ENCODE data around the gene NUDT8.

NUDT8 gene, protein sequence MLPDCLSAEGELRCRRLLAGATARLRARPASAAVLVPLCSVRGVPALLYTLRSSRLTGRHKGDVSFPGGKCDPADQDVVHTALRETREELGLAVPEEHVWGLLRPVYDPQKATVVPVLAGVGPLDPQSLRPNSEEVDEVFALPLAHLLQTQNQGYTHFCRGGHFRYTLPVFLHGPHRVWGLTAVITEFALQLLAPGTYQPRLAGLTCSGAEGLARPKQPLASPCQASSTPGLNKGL

DNA sequence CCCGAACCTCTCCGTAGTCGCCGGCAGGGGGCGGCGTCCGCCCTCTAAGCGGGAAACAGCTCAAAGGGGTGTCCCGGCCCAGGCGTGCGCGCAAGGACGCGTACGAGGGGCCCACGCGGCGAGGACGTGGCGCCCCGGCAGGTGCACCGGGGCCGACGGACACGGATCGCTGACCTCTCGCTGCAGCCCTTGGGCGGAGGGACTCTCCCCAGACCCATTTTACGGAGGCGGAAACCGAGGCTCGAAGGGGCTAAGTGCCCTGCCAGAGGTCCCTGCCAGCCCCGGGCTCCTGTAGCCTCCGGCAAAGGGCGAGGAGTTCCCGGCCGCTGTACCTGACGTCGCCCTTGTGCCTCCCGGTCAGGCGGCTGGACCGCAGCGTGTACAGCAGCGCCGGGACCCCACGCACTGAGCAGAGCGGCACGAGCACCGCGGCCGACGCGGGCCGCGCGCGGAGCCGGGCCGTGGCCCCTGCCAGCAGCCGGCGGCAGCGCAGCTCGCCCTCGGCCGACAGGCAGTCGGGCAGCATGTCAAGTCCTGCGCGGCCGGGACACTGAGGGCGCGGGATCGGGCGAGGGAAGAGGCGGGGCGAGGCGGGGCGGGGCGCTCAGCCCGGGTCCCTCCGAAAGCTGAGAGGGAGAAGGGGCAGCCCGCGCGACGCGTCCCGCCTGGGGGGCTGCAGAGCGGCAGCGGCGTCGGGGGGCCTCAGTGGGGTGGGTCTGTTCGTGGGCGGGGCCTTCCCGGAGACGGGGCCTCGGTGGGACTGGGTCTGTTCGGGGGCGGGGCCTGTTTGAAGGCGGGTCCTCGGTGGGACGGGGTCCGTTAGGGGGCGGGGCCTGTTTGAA is at the start of gene NUDT8:
Gene NUDT8, minus strand, starts transcription at position 552 of the 842 bp plus-strand sequence. Its CDS starts 26 bp downstream, at position 526.
- DNase-seq (ENCODE audit: low read depth) = peak; percentile 87

DNA sequence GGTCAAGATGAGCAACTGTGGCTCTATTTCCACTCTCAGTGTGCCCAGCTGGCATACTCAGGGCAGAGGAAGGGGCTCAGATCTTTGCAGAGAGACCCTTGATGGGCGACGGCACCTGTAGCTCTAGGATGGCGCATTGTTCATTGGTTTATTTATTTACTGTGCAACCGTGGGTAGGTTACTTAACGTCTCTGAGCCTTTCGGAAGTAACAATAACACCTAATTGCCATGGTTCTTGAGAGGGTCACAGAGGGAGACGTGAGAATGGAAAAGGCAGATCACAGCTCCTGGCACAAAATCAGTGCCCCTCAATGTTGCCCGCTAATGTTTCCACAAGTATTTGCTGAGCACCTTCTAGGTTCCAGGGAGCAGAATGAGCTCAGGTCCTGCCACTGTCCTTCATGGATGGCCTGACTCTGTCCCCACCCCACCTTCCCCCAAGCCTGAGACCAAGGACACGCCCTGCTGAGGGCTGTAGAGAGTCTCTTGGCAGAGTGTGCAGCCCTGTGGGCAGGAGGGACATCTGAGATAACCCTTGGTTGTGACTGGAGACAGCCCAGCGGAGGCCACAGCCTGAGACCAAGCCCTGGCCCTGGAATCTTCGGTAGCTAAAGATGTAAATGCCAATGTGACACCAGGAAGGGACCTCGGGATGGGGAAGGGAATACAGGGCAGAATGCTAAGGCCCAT is 45.5 kb upstream of the NUDT8 start:
- DNase-seq (ENCODE audit: low read depth) = no peak

DNA sequence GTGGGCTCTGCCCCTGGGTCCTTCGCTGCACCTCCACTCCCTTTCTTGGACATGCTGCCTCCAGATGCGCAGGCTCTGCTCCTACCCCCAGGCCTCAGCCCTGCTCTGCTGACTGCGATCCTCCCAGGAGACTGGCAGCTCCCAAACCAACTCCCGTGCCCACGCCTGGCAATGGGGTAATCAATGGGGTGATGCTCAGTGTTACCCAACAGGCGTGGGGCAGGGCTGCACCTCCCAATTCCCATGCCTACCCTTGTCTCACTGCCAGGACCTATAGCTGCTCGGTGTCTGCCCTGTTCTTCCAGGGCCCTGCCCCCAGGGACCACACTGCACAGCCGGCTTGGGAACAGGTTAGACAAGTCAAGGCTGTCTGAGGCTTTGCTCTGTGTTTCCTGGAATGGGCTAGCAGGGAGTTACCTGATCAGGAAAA is 44.7 kb upstream of the NUDT8 start, which contains the start of gene ALDH3B2:
Gene ALDH3B2, minus strand, starts transcription at position 182 of the 430 bp plus-strand sequence. CDS start 7,688 bp downstream, outside the sequence.
- DNase-seq (ENCODE audit: low read depth) = no peak

DNA sequence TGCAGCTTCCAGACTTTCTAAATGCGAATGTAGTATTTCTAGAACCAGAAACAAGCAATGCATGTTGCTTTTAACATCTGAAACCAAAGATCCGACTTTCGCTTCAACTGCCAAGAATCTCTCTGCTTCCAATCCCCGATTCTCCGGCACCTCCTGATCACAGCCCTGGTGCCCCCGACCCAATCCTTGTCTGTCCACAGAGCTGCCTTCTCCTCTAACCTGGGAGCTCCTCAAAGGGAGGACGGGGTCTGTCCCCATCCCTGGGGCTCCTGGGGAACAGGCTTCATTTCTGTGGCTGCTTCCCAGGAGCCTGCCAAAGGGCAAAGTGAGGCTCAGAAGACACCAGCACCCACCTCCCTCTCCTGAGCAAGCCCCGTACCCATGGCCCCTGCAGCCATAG is 44.2 kb upstream of the NUDT8 start:
- DNase-seq (ENCODE audit: low read depth) = no peak

DNA sequence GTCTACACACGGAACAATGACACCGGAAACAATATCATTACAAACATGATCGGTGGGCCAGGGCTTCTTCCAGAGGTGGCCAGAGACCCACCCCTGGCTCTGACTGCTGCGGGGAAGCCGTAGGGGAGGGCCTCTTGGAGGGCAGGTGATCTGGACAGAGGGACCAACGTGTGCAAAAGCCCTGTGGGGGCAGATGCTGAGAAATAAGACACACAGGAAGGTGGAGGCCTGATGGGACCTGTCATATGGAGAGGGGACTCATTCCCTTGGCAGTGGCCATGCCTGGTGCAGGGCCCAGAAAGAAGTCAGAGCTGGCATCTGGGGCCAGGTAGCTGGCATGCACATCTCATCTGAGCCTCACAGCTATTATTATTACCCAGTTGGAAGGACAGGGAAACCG is 43.6 kb upstream of the NUDT8 start:
- DNase-seq (ENCODE audit: low read depth) = no peak

DNA sequence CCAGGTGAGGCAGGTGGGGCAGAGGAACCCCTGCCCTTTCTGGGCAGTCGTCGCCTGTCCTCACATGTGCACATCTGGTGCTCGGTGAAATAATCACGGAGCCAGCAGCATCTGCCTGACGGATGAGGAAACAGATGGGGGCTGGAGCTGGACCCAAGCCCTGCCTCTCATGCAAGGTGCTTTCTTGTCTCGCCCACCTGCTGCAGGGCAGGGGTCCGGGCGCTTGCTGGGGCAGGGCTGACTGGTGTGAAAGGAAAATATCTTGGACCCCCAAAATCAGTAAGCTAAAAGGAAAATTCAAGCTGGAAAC is 41.4 kb upstream of the NUDT8 start:
- no peak for DNase-seq (ENCODE audit: low read depth)

DNA sequence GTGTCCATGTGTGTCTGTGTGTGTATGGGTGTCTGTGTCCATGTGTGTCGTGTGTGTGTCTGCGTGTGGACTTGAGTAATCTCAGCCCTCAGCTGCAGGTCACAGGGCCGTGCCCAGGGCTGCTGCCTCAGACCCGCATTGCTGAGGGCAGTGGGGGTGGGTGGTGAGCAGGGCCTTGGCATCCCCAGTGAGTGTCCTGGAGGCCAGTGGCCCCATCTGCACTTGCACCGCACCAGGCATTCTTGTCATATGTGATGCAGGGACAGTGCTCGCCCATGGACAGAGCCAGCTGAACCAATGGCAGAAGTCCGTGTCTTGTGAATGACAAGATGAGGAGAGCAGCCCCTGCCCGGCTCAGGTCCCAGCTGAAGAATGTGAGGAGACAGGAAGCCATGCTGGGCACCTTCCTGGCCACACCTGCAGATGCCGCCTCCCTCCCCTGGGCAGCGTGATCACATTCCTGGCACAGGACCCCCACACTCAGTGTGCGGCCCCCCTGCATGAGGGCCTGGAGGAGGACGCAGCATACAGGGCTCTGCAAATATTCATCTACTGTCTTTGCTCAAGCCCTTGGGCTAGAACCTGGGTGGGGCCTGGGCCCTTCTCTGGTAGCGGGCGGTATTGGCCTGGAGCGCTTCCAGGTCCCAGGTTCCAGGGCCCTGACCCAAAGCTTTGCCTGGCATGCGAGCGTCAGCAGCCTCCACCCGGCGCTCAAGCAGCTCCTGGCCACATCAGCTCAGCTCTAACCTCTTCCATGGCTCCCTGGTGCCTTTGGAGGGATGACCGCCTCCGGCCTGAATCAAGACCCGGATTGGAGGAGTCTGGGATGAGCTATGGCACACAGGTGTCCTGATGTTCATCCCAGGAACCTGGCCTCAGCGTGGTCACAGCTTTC is 40.8 kb upstream of the NUDT8 start:
- no peak for DNase-seq (ENCODE audit: low read depth)

DNA sequence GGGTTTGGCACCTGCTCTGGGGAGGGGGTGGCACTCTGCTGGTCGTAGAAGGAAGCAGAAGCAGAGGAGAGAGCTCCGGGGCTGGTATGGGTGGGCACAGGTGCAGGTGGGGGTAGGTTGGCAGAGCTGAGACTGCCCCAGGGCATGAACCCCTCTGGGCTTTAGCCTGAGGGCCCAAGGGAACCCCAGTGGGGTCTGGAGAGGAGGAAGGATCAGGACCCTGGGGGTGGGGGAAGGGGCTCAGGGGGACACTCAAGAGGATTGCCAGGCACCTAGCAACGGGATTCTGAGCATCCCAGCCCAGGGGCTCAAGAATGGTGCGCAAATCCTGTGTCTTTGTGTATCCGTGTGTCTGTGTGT is 38.4 kb upstream of the NUDT8 start:
- no peak for DNase-seq (ENCODE audit: low read depth)

DNA sequence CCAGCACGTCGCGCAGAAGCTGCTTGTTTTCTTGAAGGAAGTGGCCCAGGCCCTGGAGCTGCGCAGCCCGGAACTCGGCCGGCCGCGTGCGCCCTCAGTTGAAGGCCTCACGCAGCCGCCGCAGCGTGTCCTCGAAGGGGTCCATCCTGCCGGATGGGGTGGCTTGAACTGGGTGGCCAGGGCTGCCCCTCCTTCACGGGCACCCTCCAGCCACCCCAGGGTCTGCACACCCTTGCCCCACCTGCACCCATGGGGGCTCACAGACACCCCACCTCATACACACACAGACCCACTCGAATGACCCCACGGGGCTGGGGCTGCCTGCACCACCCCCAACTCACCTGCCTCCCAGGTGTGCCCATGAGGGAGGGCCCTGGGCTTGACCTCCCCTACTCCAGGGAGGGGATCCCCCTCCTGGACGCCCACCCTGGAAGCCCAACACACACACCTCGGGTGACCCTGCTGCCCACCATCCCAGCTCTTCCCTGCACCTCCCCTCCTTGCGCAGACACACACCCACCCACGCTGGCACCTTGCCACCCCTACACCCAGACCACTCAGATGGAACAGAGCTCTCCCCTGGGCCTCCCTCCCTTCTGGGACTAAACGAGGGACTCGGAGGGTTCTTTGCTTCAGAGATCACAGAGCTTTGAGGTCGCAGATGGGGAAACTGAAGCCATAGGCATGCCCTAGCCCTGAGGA is 37.9 kb upstream of the NUDT8 start:
- no peak for DNase-seq (ENCODE audit: low read depth)

DNA sequence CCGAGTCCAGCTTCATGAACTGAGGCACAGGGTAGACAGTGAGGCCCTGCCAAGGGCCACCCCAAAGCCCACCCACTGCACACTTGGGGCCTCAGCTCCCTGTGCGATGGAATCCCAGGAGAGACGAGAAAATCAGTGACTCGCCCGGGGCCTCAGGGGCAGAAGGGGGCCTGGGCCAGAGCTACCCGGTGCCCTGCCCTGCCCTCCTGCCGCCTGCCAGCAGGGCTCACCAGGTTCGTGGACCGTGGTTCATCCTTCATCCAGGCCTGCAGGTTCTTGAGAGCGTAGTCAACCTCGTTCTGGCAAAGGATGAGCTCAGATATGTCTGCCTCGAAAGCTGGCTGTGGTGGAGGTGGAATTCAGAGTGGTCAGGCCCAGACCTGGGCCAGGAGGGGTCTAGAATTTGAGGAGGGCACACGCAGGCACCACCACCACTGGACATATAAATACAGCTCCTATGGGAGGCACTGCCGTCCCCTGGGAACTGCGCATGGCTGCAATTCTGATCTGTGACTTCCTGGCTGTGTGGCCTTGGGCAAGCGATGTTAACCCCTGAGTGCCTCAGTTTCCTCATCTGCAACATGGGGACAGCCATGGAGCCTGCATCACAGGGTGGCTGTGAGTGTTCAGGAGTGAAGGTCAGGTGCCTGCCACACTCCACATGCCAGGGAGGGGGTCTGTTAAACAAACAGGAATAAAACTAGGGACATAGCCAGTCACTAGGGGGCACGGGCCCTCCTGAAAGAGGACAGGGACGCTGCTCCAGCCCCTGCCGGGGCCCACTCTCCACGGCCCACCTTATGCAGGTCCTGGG is 37.1 kb upstream of the NUDT8 start:
- no peak for DNase-seq (ENCODE audit: low read depth)

DNA sequence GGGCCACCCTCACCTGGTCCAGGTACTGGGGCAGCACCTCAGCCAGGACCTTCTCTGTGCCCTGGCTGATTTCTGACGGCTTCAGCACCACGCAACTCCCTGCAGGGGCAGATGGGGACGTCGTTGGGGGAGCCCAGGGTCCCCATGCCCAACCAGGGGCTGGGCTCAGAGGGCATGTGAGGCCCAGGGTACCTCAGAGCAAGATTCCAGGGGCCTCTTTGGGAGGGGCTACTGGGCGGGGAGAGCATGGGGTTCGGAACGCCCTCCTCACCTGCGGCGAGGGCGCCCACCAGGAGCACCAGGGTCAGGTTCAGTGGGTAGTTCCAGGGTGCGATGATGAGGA is 36.5 kb upstream of the NUDT8 start:
- no peak for DNase-seq (ENCODE audit: low read depth)

DNA sequence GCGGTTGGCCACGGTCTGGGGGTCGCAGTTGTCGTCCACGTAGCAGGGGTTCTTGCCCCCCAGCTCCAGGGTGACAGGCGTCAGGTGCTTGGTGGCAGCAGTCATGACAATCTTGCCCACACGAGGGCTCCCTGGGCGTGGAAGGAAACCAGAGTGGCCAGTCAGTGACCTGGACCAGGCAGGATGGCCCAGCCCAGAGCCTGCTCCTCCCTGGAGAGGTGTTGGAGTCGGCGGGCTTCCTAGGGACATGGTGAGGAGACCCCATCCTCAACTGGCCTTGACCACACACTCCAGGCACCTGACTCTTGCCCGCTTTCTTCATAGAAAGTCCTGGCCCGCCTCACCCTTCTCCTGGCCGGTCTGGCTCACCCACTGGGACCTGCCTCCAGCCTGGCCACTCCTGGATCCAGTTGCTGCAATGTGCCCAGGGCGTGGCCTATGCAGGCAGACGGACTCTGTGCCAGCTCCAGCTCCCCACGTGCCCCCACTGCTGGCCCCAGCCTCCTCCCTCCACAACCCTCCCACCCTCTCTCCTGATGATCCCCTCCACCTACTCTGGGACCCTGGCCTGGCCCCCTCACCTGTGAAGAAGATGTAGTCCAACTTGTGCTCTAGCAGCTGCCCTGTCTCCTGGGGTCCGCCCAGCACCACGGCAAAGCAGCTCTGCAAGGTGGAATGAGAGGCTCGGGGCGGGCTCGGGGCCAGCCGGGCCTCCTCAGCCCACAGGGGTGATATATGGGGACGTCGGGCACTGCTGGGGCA is 36.0 kb upstream of the NUDT8 start:
- DNase-seq (ENCODE audit: low read depth) = no peak

DNA sequence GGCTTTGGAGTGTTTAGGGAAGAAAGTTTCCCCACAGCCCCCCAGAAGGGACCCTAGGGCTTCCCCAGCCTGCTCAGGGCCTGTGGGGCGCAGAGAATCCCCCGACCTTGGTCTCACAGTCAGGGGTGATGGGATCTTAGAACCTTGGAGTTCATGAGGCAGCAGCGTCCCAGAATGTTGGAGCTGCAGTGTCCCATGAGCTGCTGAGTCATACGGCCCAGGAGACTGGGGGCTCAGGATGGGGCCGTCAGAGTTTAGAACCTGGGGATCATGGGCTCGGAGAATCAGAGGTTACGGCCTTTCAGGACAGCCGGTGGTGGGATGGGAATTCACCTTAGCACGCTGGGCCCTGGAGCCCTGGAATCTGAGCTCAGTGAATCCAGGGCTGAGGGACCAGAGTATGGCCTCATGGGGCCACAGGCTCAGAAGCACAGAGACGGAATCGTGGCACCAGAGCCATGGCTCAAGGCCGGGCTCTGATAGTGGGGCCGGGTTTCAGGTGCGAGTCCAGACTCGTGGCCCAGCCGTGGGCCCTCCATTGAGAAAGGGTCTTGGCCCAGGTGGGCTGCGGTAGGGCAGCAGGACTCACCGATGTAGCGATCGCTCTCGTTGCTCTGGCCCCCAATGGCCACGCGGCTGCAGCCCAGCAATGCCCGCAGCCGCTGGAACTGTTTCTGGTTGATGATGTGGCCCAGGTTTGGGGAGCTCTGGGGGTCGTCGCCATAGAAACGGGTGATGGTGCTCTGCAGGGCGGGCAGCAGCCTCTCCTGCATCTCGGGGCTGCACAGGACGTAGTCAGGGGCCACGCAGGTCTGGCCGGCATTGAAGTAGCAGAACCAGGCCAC is 35.2 kb upstream of the NUDT8 start:
- DNase-seq (ENCODE audit: low read depth) = no peak

DNA sequence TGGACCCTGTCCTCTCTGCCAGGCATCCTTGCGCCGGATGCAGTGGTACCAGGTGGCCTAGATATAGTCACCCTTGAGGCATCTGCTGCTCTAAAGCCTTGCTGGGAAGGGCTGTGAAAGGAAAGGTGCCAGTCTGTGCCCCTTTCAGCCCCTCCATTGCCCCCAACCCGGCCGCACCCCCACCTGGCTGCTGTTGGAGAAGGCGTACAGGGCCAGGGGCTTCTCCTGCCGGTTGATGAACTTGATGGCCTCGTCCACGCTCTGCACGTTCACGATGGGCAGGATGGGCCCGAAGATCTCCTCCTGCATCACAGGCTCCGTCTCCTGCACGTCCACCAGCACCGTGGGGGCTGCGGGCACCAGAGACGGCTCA is 34.5 kb upstream of the NUDT8 start:
- DNase-seq (ENCODE audit: low read depth) = no peak

DNA sequence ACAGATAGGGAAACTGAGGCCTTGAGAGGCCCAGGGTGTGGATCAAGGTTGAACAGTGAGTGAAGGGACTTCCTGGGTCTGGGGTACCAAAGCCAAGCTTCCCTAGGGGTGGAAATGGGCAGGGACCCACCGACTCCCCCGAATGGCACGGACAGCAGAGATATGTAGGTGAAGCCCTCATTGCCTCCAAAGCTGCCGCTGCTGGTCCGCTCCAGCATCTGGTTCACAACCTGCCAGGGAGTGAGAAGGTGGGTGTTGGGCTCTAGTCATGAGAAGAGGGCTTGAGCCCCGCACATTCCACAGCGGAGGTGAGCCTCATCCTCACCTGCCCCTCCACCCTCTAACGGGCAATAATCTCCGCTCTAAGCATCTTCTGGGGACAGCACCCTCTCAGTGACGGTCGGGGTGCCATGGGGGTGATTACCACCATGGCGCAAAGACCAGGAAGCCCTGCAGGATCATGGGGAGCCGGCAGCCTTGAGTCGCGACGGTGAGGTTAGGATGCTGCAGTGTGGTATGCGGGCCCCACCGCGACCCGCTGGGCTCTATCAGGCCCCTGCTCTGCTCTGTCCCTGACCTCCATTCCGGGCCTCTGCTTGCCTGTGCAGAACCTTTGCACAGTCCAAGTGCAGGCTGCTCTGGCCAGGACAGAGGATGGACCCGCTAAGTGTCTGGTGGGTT is 33.9 kb upstream of the NUDT8 start:
- DNase-seq (ENCODE audit: low read depth) = no peak

DNA sequence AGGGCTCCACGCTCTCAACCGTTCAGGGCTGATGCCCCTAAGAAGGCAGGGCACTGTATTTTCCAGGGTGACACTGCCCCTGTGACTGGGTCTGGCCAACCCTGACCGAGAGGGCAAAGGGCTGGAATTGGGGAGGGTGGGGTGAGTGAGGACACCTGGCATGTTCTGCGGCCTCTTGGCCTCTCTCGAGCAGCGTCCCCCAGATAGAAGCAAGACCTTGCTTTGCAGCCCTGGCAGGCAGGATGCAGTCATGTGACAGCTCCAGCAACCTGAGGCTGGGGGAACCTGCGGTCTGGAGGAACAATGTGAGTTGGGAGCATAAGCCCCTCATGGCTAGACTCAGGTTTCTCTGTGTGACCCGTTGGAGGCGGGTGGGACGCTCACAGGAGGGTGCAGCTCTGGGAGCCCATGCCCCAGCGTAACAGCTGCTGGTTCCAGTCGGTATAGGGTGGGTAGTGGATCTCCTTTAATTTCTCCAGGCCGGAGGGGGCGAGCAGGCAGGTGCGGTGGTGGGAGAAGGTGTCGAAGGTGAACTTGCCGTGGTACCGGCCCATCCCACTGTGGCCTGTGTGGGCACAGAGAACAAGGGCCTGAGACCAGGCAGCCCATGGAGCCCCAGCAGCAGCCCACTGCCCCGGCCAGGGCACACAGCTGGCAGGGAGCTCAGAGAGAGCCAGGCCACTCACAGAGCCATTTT is 33.2 kb upstream of the NUDT8 start:
- no peak for DNase-seq (ENCODE audit: low read depth)

DNA sequence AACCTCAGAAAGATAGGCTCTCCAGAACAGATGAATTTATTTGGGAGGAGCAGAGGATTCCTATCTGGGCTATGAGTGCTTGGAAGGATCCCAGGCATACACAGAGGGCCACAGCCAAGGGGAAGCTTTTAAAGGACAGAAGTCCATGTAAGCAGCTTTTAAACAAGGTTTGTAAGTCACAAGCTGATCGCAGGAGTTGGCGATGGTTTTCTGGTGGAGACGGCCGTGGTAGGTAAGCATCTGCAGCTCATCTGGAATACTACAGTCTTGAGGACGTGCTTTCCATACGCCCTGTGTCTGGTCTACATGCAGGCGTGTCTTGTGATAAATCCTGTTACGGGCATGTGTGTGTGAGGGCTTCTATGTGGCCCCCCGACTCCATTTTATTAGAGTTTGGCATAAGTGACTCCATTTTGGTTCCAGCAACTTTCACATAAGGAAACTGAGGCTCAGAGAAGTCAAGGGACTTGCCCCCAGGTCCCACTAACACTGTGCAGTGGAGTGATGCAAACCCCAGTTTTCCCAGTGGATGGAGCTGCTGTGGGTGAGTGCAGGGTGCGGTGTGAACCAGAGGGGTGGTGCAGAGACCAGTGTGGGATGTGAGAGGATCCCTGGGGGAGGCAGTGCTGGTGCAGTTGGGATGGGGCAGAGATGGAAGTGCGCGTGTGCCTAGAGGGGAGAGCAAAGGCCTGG is 32.6 kb upstream of the NUDT8 start:
- no peak for DNase-seq (ENCODE audit: low read depth)
